Measurements from ENCODE around the gene PIEZO1. TPM values are rescaled to one million over a fixed set of nuclear protein-coding genes. Genes with fewer than 3 reads are reported as not detected.

The PIEZO1 gene
- total and polyA plus RNA-seq, 9 of the 15 experiments (the other 6 are each of a cell fraction or from before 2014, with no cell fraction given), result 3.6 to 432 (median 131) TPM

GRCh38 chr16:88813269-88814143, 28.5 kb upstream of the PIEZO1 start:
- H3K9me1 ChIP-seq (ENCODE audit: control insufficient read depth, insufficient read depth, low read length), result no peaks in the 10 kb centered on the region
- peaks cover 31% of the 10 kb centered on the region for H3K79me2 ChIP-seq (ENCODE audit: control insufficient read depth, insufficient read depth, low read length)
- ChIA-PET CTCF (ENCODE audit: low intra/inter-chr PET ratio) (interaction anchor here (0.9 to 1.9 kb wide), 2 partner anchors 354 to 357 kb away, joined by 3 to 16 read pairs; no protein-coding TSS in a partner anchor), POLR2A (interaction anchor here (1.1 to 6.1 kb wide), 4 partner anchors 13 to 350 kb away, joined by 3 to 50 read pairs (median 26); partner anchors contain the start of gene PIEZO1)
- ATAC-seq, result no peak
- peak overlapping the region; percentile 94; the same call in 2 of the 3 replicates for H3K27ac ChIP-seq (ENCODE audit: extremely low read depth, low read depth, low read length)
- no peaks in the 10 kb centered on the region for H3K27me3 ChIP-seq (ENCODE audit: control insufficient read depth in 2 of 2, insufficient read depth in 2 of 2, low read length in 2 of 2)
- peak overlapping the region; percentile 64; the same call in 1 of the 2 replicates for H3K4me3 ChIP-seq
- peak overlapping the region; percentile 86 to 99; a peak in 3 of 4 replicates for H3K9ac ChIP-seq (ENCODE audit: insufficient read depth in 1 of 2, low read depth in 2 of 2, low read length in 2 of 2)
- no peak for FAIRE-seq
- TF ChIP-seq CREB3 (tag; conservative IDR thresholded peaks at IDR 0.05; ENCODE audit: low read depth) (no peak), ZNF740 (CRISPR knock-in tag; IDR thresholded peaks at IDR 0.05) (0 out of 2 replicates have a peak, but pooled peaks have one; percentile 15), ZNF740 (tag; IDR thresholded peaks at IDR 0.05) (no peak), RBM39 (optimal IDR thresholded peaks at IDR 0.05; ENCODE audit: low read depth, low read length) (no peak), ZNF584 (CRISPR knock-in tag; IDR thresholded peaks at IDR 0.05; ENCODE audit: low read depth) (no peak)
- H3K9me3 ChIP-seq (replicated peaks; ENCODE audit: control insufficient read depth, insufficient read depth, low read depth, low read length), result no peaks in the 10 kb centered on the region
- BruUV-seq (replicated peaks), result no TSS peak
- H3K4me2 ChIP-seq (ENCODE audit: insufficient read depth, low read length), result no peak overlapping the region
- no peak for DNase-seq (ENCODE audit: extremely low read depth in 1 of 4, low spot score in 3 of 4)
- intact Hi-C loops (cut with micrococcal nuclease) (loop anchor here (2.0 to 10.0 kb wide), 6 partner anchors 43 to 694 kb away; partner anchors contain the start of genes CBFA2T3, CDH15, GALNS and SPG7), in situ Hi-C loops (cut with MboI) (loop anchor here (5.0 to 10.0 kb wide), 2 partner anchors 354 to 401 kb away; partner anchors contain the start of gene ZNF778)
- H4K20me1 ChIP-seq (replicated peaks; ENCODE audit: control insufficient read depth, insufficient read depth, low read length), result peaks cover 24% of the 10 kb centered on the region; the same call in 1 of the 2 replicates
- 88% methylated on average over 16 of the region's 26 CpGs for WGBS (ENCODE audit: insufficient coverage, low coverage, missing lambda C conversion rate)
- H3K36me3 ChIP-seq (ENCODE audit: control insufficient read depth, insufficient read depth, low read length), result peaks cover 26% of the 10 kb centered on the region; the same call in 2 of the 3 replicates
- 0 out of 2 replicates have a peak overlapping the region, but pooled peaks have one; percentile 98 for H2AFZ ChIP-seq (ENCODE audit: low read depth, low read length)
- H3K4me1 ChIP-seq (replicated peaks in 1 of 2; ENCODE audit: control insufficient read depth in 2 of 2, insufficient read depth in 2 of 2, low read length in 2 of 2), result peaks cover 14 to 82% of the 10 kb centered on the region in 2 experiments
